HG02938 (cell line): ENCODE results near the gene MADCAM1.
"Not testable (repeated sequence)": the region's sequence is repeated elsewhere in the genome, so short reads cannot be mapped to it uniquely, and the experiment has no call there.

Experiments used
- ATAC-seq: cut with Tn5 transposase; IDR thresholded peaks from one replicate; pipeline ENCODE4 v1.9.1; 2021; ENCODE audit warnings: mild to moderate bottlenecking, moderate library complexity; ENCODE audit not compliant: unreplicated experiment

The MADCAM1 gene

GRCh38 chr19:465056-465816 lies 31.1 kb upstream of the MADCAM1 start:
- ATAC-seq, result no peak

GRCh38 chr19:467554-467953 lies 28.7 kb upstream of the MADCAM1 start:
- no peak for ATAC-seq

GRCh38 chr19:468587-469256 lies 27.6 kb upstream of the MADCAM1 start:
- ATAC-seq, result no peak

GRCh38 chr19:469833-470232 lies 26.5 kb upstream of the MADCAM1 start:
- ATAC-seq, result no peak

- no peak for ATAC-seq
These were observed 25.6 kb upstream of the MADCAM1 start for GRCh38 chr19:470701-471100.

- ATAC-seq, result no peak
These were observed 24.1 kb upstream of the MADCAM1 start for GRCh38 chr19:472005-472858.

- ATAC-seq, result no peak
These were observed 21.9 kb upstream of the MADCAM1 start for GRCh38 chr19:474126-475078.

GRCh38 chr19:475360-475759 lies 20.9 kb upstream of the MADCAM1 start:
- no peak for ATAC-seq

- no peak for ATAC-seq
These were observed 17.9 kb upstream of the MADCAM1 start for GRCh38 chr19:478236-478903.

- ATAC-seq, result no peak
These were observed 17.3 kb upstream of the MADCAM1 start for GRCh38 chr19:478976-479375.

GRCh38 chr19:480016-480855 lies 16.1 kb upstream of the MADCAM1 start:
- no peak for ATAC-seq

GRCh38 chr19:481100-481499 lies 15.2 kb upstream of the MADCAM1 start:
- not testable (repeated sequence) for ATAC-seq

- no peak for ATAC-seq
These were observed 13.9 kb upstream of the MADCAM1 start for GRCh38 chr19:482186-483041.

GRCh38 chr19:483332-484072 lies 12.8 kb upstream of the MADCAM1 start:
- no peak for ATAC-seq

- ATAC-seq, result no peak
These were observed 11.8 kb upstream of the MADCAM1 start for GRCh38 chr19:484494-484893.

- ATAC-seq, result no peak
These were observed 11.2 kb upstream of the MADCAM1 start for GRCh38 chr19:485077-485476.

- no peak for ATAC-seq
These were observed 10.6 kb upstream of the MADCAM1 start for GRCh38 chr19:485583-486236.
